WTC11 (cell line): ENCODE results near the gene GAB1.

Experiments used
- ZNF263 ChIP-seq: sonication (generic); formaldehyde crosslinking; IDR thresholded peaks from 2 replicates; pipeline ENCODE4 v1.8.1; 2022; ENCODE audit warnings: low read depth, mild to moderate bottlenecking, moderate library complexity, missing genetic modification reagents
- TF ChIP-seq, protein P1 (sequence below): fragments of 200-600 bp; IDR thresholded peaks from 2 replicates; pipeline ENCODE4 v1.8.0; 2022; ENCODE audit warnings: antibody characterized with exemption

DNA sequence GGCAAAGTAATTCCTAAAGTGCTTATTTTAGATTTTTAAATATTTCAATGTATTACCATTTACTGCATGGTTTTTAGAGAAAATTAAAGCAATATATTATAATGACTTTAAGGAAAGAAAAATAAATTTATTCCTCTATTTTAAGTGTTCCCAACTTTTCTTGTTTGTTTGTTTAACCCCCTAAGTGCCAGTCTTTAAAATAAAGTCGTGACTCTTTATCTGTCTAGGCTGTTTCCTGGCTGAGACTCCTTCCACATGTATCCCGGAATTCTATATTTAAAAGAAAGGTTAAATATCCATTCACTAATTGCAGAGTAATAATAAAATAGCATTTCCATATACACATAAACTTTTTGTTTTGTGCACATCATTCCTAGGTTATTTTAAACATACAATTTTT lies 71.2 kb downstream of the GAB1 start:
- TF ChIP-seq ZNF263, result no peak
- TF ChIP-seq, protein P1, sequence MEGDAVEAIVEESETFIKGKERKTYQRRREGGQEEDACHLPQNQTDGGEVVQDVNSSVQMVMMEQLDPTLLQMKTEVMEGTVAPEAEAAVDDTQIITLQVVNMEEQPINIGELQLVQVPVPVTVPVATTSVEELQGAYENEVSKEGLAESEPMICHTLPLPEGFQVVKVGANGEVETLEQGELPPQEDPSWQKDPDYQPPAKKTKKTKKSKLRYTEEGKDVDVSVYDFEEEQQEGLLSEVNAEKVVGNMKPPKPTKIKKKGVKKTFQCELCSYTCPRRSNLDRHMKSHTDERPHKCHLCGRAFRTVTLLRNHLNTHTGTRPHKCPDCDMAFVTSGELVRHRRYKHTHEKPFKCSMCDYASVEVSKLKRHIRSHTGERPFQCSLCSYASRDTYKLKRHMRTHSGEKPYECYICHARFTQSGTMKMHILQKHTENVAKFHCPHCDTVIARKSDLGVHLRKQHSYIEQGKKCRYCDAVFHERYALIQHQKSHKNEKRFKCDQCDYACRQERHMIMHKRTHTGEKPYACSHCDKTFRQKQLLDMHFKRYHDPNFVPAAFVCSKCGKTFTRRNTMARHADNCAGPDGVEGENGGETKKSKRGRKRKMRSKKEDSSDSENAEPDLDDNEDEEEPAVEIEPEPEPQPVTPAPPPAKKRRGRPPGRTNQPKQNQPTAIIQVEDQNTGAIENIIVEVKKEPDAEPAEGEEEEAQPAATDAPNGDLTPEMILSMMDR, result no peak
